Keratinocyte (primary cell): Measurements from ENCODE around the gene HDX. TPM values are rescaled to one million over a fixed set of nuclear protein-coding genes. Genes with fewer than 3 reads are reported as not detected.

ENCODE experiments used
- DNase-seq: peaks from one replicate; pipeline ENCODE4 v3.0.0-alpha.2; 2011; ENCODE audit warnings: low read depth, missing footprints, low spot score
- FAIRE-seq: peaks from 2 replicates; lab custom pipeline; 2011; peaks lifted over from hg19 to GRCh38; lab: Jason Lieb, UNC
- H2AFZ ChIP-seq: 2 replicates; pipeline ENCODE4 v1.6.0; 2012; ENCODE audit warnings: low read length, control low read depth, inconsistent platforms; ENCODE audit not compliant: control insufficient read depth
- H3K27ac ChIP-seq: 2 replicates; pipeline ENCODE4 v1.5.1; 2011; ENCODE audit warnings: low read length; ENCODE audit not compliant: control insufficient read depth, insufficient read depth
- H3K27me3 ChIP-seq: 3 replicates; pipeline ENCODE4 v1.6.0; 2011; ENCODE audit warnings: low read length; ENCODE audit not compliant: control insufficient read depth, insufficient read depth; ENCODE audit errors: extremely low read depth
- H3K36me3 ChIP-seq, 2 experiments: 2 replicates in 1 of 2; 3 replicates in 1 of 2; pipeline ENCODE4 v1.5.1; 2011; ENCODE audit warnings: low read length in 2 of 2, mild to moderate bottlenecking in 1 of 2; ENCODE audit not compliant: control insufficient read depth in 2 of 2, insufficient read depth in 2 of 2; ENCODE audit errors: extremely low read depth in 1 of 2
- H3K4me1 ChIP-seq: 3 replicates; pipeline ENCODE4 v1.5.1; 2011; ENCODE audit warnings: low read length; ENCODE audit not compliant: control insufficient read depth, insufficient read depth; ENCODE audit errors: extremely low read depth
- H3K4me2 ChIP-seq: 3 replicates; pipeline ENCODE4 v1.6.0; 2011; ENCODE audit warnings: low read depth, low read length; ENCODE audit not compliant: control insufficient read depth, insufficient read depth; ENCODE audit errors: extremely low read depth
- H3K4me3 ChIP-seq, 3 experiments: fragments of 200-600 bp in 1 of 3; sonication (generic) in 1 of 3; 2 replicates in 2 of 3; 3 replicates in 1 of 3; pipeline ENCODE4 v1.5.1; 2011 to 2016; ENCODE audit warnings: low read length in 3 of 3, mild to moderate bottlenecking in 3 of 3, control low read depth in 2 of 3, inconsistent platforms in 1 of 3, low read depth in 1 of 3, mixed read lengths in 1 of 3, mixed run types in 1 of 3, moderate library complexity in 1 of 3; ENCODE audit not compliant: control insufficient read depth in 2 of 3, insufficient read depth in 2 of 3; ENCODE audit errors: extremely low read depth in 1 of 3
- H3K79me2 ChIP-seq: 2 replicates; pipeline ENCODE4 v1.6.0; 2012; ENCODE audit warnings: low read length; ENCODE audit not compliant: control insufficient read depth, insufficient read depth
- H3K9ac ChIP-seq: 3 replicates; pipeline ENCODE4 v1.6.0; 2011; ENCODE audit warnings: low read length; ENCODE audit not compliant: control insufficient read depth, insufficient read depth; ENCODE audit errors: extremely low read depth
- H3K9me1 ChIP-seq: 3 replicates; pipeline ENCODE4 v1.6.0; 2011; ENCODE audit warnings: low read length; ENCODE audit not compliant: control insufficient read depth, insufficient read depth; ENCODE audit errors: extremely low read depth
- H3K9me3 ChIP-seq: 2 replicates; pipeline ENCODE4 v1.5.1; 2012; ENCODE audit warnings: low read depth, low read length; ENCODE audit not compliant: control insufficient read depth
- H4K20me1 ChIP-seq: 3 replicates; pipeline ENCODE4 v1.6.0; 2011; ENCODE audit warnings: low read length; ENCODE audit not compliant: control insufficient read depth, insufficient read depth; ENCODE audit errors: extremely low read depth
- CTCF ChIP-seq, 3 experiments: IDR thresholded peaks in 1 of 3; conservative IDR thresholded peaks in 1 of 3; optimal IDR thresholded peaks in 1 of 3; 2 replicates in 2 of 3; 3 replicates in 1 of 3; pipeline versions ENCODE3 to v1.5.1; 2011; ENCODE audit warnings: low read length in 3 of 3, mild to moderate bottlenecking in 3 of 3, moderate library complexity in 2 of 3, control low read depth in 1 of 3, inconsistent platforms in 1 of 3; ENCODE audit not compliant: insufficient read depth in 2 of 3; ENCODE audit errors: extremely low read depth in 1 of 3
- EZH2 ChIP-seq: IDR thresholded peaks from one replicate; pipeline ENCODE4 v1.6.1; 2012; ENCODE audit warnings: inconsistent platforms, mild to moderate bottlenecking, low read length, moderate library complexity
- dilution Hi-C: fragments of 300-500 bp; cut with MboI; formaldehyde crosslinking; loops from one replicate; pipeline ENCODE4 v1.7.0; 2020; ENCODE audit warnings: low sequenced_read_pairs; ENCODE audit not compliant: extremely low pct_ligation_motif_present
- polyA plus RNA-seq, 5 experiments: library from polyadenylated mRNA; depleted of rRNA in 3 of 5; stranded (reverse) in 3 of 5; stranded (forward) in 1 of 5; unstranded in 1 of 5; fragments of >200 nt; gene quantifications; 1 replicate in 1 of 5; 2 replicates in 3 of 5; 3 replicates in 1 of 5; pipeline versions ENCODE4 v1.2.1 to v1.2.3, GENCODE V29; 2011 to 2012; ENCODE audit warnings: missing spikeins in 2 of 5, low read depth in 1 of 5, low replicate concordance in 1 of 5

Gene HDX
- polyA plus RNA-seq, 1 donor (not counting 4 experiments of a cell fraction or from before 2014, with no cell fraction given): 2.2 TPM

GRCh38 chrX:84363051-84363450 lies 139.2 kb downstream of the HDX start:
- FAIRE-seq: no peak
- no peaks in the 10 kb centered on the region for H3K36me3 ChIP-seq
- H4K20me1 ChIP-seq: no peaks in the 10 kb centered on the region
- no peak overlapping the region for H3K27ac ChIP-seq
- no peaks in the 10 kb centered on the region for H3K79me2 ChIP-seq
- H3K9ac ChIP-seq: no peak overlapping the region
- no peaks in the 10 kb centered on the region for H3K27me3 ChIP-seq
- DNase-seq: no peak
- H3K9me3 ChIP-seq: no peaks in the 10 kb centered on the region
- H3K4me3 ChIP-seq: no peak overlapping the region
- no peak for TF ChIP-seq CTCF (optimal IDR thresholded peaks at IDR 0.05 in 1 of 3, IDR thresholded peaks at IDR 0.05 in 1 of 3, conservative IDR thresholded peaks at IDR 0.05 in 1 of 3; ENCODE audit: extremely low read depth in 1 of 3, insufficient read depth in 2 of 3, low read length in 3 of 3)
- no peaks in the 10 kb centered on the region for H3K4me1 ChIP-seq
- no peaks in the 10 kb centered on the region for H3K9me1 ChIP-seq
- H3K4me2 ChIP-seq: peak overlapping the region; percentile 16
- dilution Hi-C loops: no loop called here
- no peak overlapping the region for H2AFZ ChIP-seq

DNA sequence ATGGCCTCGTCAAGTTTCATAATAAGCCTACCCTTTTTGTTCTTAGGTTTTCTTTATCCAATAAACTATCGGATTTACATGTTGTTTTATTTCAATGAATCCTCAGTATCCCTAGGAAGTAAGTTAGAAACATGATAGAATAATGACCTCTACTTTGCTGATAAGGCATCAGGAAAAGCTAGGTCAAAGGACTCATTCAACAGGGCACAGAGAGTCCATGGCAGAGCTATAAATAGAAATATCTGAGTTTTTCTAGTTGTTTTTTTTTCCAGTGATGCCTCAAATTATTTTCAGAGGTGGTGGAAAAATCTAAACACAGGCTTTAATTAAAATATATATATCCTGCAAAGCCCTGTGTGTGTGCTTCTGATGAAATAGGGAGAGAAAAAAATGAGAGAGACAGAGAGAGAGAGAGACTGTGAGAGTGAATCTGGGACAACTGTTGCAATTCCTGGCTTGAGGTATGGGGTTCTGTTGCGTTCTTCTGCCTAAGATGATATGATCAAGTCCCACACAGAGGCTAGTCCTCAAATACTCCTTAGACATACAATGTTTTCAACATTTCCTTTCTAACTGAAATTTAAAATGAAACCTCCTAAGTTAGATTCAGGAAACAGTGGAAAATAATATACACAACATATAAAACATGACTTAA lies 139.9 kb downstream of the HDX start:
- Histone ChIP-seq H3K27me3 (no peaks in the 10 kb centered on the region), H3K4me1 (no peaks in the 10 kb centered on the region), H3K4me3 (no peak overlapping the region), H3K9me1 (no peaks in the 10 kb centered on the region), H4K20me1 (no peaks in the 10 kb centered on the region), H3K4me2 (peak overlapping the region; percentile 16), H3K9me3 (no peaks in the 10 kb centered on the region), H3K27ac (no peak overlapping the region), H3K79me2 (no peaks in the 10 kb centered on the region), H2AFZ (no peak overlapping the region), H3K36me3 (no peaks in the 10 kb centered on the region), H3K9ac (no peak overlapping the region)
- dilution Hi-C loops: no loop called here
- FAIRE-seq: no peak
- no peak for DNase-seq
- TF ChIP-seq EZH2: no peak
- TF ChIP-seq CTCF (optimal IDR thresholded peaks at IDR 0.05 in 1 of 3, IDR thresholded peaks at IDR 0.05 in 1 of 3, conservative IDR thresholded peaks at IDR 0.05 in 1 of 3; ENCODE audit: extremely low read depth in 1 of 3, insufficient read depth in 2 of 3, low read length in 3 of 3): no peak
